Loucy (cell line): ENCODE data around the gene EVI5.

Experiments
- CTCF ChIP-seq: fragments of 200-600 bp; sonication (generic); conservative IDR thresholded peaks from 2 replicates; pipeline ENCODE4 v1.5.1; 2014; ENCODE audit warnings: mild to moderate bottlenecking, antibody characterized with exemption, low read length
- EZH2phosphoT487 ChIP-seq: fragments of 200-600 bp; IDR thresholded peaks from 2 replicates; pipeline ENCODE4 v1.6.1; 2018; ENCODE audit warnings: antibody characterized with exemption, mild to moderate bottlenecking, moderate library complexity, borderline replicate concordance

- no peak for TF ChIP-seq CTCF
- no peak for TF ChIP-seq EZH2phosphoT487
These were observed 296.1 kb downstream of the EVI5 start for GRCh38 chr1:92488832-92489231.
